Measurements from ENCODE around the gene PDZRN3. TPM values are rescaled to one million over a fixed set of nuclear protein-coding genes. Genes with fewer than 3 reads are reported as not detected.

Gene PDZRN3
- total RNA-seq, 1 experiment from 2014 or later: 5.9 TPM

GRCh38 chr3:73500321-73500720 lies 124.4 kb downstream of the PDZRN3 start:
- H3K27ac ChIP-seq (ENCODE audit: insufficient read length, low read depth, low read length): no peak overlapping the region
- no peaks in the 10 kb centered on the region for H3K79me1 ChIP-seq (ENCODE audit: insufficient read depth, low read depth, low read length, poor library complexity, severe bottlenecking)
- H3K79me2 ChIP-seq (ENCODE audit: insufficient read depth, low read length): no peaks in the 10 kb centered on the region
- Mint-ChIP-seq H3K27me3 (ENCODE audit: low read depth) (no peaks in the 10 kb centered on the region; the same call in 1 of the 2 replicates), H3K4me3 (no peak overlapping the region), H3K27ac (peak overlapping the region in 1 of 3 experiments; percentile 9; a peak in 1 of 7 replicates), H3K9me3 (no peaks in the 10 kb centered on the region), H3K4me1 (peaks cover 24 to 33% of the 10 kb centered on the region in 2 experiments), H3K36me3 (ENCODE audit: insufficient read depth in 1 of 3, low read depth in 3 of 3) (no peaks in the 10 kb centered on the region)
- no peak overlapping the region for H2BK20ac ChIP-seq (ENCODE audit: low read depth, low read length, poor library complexity, severe bottlenecking)
- H2BK12ac ChIP-seq (ENCODE audit: insufficient read length, low read depth, low read length): no peak overlapping the region
- no peak for TF ChIP-seq CTCF (conservative IDR thresholded peaks at IDR 0.05)
- no peak overlapping the region for H2AFZ ChIP-seq (ENCODE audit: low read length)
- no peak overlapping the region for H3K4me2 ChIP-seq (ENCODE audit: insufficient read depth, insufficient read length, low read length)
- H3K18ac ChIP-seq (ENCODE audit: insufficient read length, low read depth, low read length): no peak overlapping the region
- no peak overlapping the region for H3T11ph ChIP-seq (ENCODE audit: low read length)
- no peak overlapping the region for H4K5ac ChIP-seq (ENCODE audit: insufficient read length, low read depth, low read length)
- H2BK5ac ChIP-seq (ENCODE audit: insufficient read length, low read length): no peak overlapping the region
- H4K8ac ChIP-seq (replicated peaks; ENCODE audit: insufficient read length, low read depth, low read length): no peak overlapping the region
- H3K9ac ChIP-seq (ENCODE audit: extremely low read depth, insufficient read length, low read length): no peak overlapping the region
- H3K9me3 ChIP-seq (ENCODE audit: control insufficient read depth, low read depth, low read length): no peaks in the 10 kb centered on the region
- no CpG with 5 or more reads among the region's 1 CpG for WGBS (ENCODE audit: extremely low coverage, insufficient read length, low lambda C conversion rate)
- H3K14ac ChIP-seq (ENCODE audit: insufficient read depth, low read length): no peak overlapping the region
- H3K23me2 ChIP-seq (ENCODE audit: insufficient read length, low read depth, low read length, poor library complexity, severe bottlenecking): no peaks in the 10 kb centered on the region
- no peak overlapping the region for H4K91ac ChIP-seq (ENCODE audit: insufficient read length, low read depth, low read length)
- no peak for DNase-seq
- H3K4me1 ChIP-seq (ENCODE audit: insufficient read depth, low read length): no peaks in the 10 kb centered on the region; the same call in none of the 2 replicates
- no peak overlapping the region for H3K23ac ChIP-seq (ENCODE audit: insufficient read length, low read depth, low read length)
- H4K20me1 ChIP-seq (ENCODE audit: control insufficient read depth, insufficient read depth, insufficient read length): no peaks in the 10 kb centered on the region
- H2BK120ac ChIP-seq (ENCODE audit: low read depth, low read length, poor library complexity, severe bottlenecking): no peak overlapping the region
- H3K4ac ChIP-seq (ENCODE audit: low read depth, low read length): no peak overlapping the region
- H2AK5ac ChIP-seq (ENCODE audit: insufficient read length, low read length): no peak overlapping the region
- no peaks in the 10 kb centered on the region for H3K27me3 ChIP-seq (ENCODE audit: insufficient read depth, low read length)
- H2BK15ac ChIP-seq (ENCODE audit: low read depth, low read length): no peak overlapping the region
- H3K56ac ChIP-seq (ENCODE audit: insufficient read length, low read depth, low read length): no peak overlapping the region

Data from H9 (cell line).